Body of pancreas (tissue), 4 donors: Measurements from ENCODE around the gene ARAP1. TPM values are rescaled to one million over a fixed set of nuclear protein-coding genes. Genes with fewer than 3 reads are reported as not detected.

ENCODE experiments used
- ATAC-seq: fragments of 150-250 bp; one replicate; pipeline ENCODE4 v1.9.1; 2016
- DNase-seq, 4 donors: peaks; one replicate each; pipeline ENCODE4 v3.0.0-alpha.2; 2019
- H3K27ac ChIP-seq, 4 donors: fragments of 200-600 bp; sonication (generic); 1 replicate in 3 of 4; 2 replicates in 1 of 4; pipeline versions ENCODE4 v1.5.1 to v1.6.1; 2016 to 2019; ENCODE audit warnings: mild to moderate bottlenecking in 1 of 4, mixed read lengths in 1 of 4, moderate library complexity in 1 of 4
- H3K27me3 ChIP-seq, 2 donors: fragments of 200-600 bp; sonication (generic); one replicate each; pipeline ENCODE4 v1.6.0; 2016; ENCODE audit warnings: mild to moderate bottlenecking in 1 of 2
- H3K36me3 ChIP-seq, 2 donors: fragments of 200-600 bp; sonication (generic); replicated peaks in 1 of 2; 2 replicates each; pipeline ENCODE4 v1.5.1; 2016; ENCODE audit warnings: low read depth in 2 of 2; ENCODE audit not compliant: insufficient read depth in 1 of 2
- H3K4me1 ChIP-seq: fragments of 200-600 bp; sonication (generic); one replicate; pipeline ENCODE4 v1.6.0; 2016
- H3K4me3 ChIP-seq, 2 donors: fragments of 200-600 bp; sonication (generic); 1 replicate in 1 of 2; 2 replicates in 1 of 2; pipeline ENCODE4 v1.5.1; 2016 to 2019
- H3K9me3 ChIP-seq, 3 donors: fragments of 200-600 bp; sonication (generic); 1 replicate in 2 of 3; 2 replicates in 1 of 3; pipeline ENCODE4 v1.5.1; 2016
- POLR2A ChIP-seq, 3 donors: fragments of 450-650 bp; IDR thresholded peaks; one replicate each; pipeline ENCODE4 v1.6.1; 2016; ENCODE audit warnings: antibody characterized with exemption in 3 of 3, mild to moderate bottlenecking in 2 of 3
- WGBS, 2 donors: methylation state at CpG; one replicate each; pipeline ENCODE4 v1.1.5; 2017; 5-methylcytosine and 5-hydroxymethylcytosine counted together
- intact Hi-C: fragments of 100-400 bp; cut with DNase I; formaldehyde crosslinking; loops from one replicate; pipeline ENCODE4 v1.15.1; 2023
- microRNA-seq, 2 donors: library from miRNA; unstranded; fragments of <30 nt; microRNA quantifications; one replicate each; pipeline ENCODE4, GENCODE V29; 2016; ENCODE audit warnings: borderline number of aligned reads in 2 of 2, borderline replicate concordance in 2 of 2
- small RNA-seq: library from RNA; depleted of rRNA; stranded (forward); fragments of <200 nt; gene quantifications from one replicate; pipeline ENCODE3, GENCODE V24; 2016
- total RNA-seq, 2 donors: library from RNA; depleted of rRNA; stranded (reverse); fragments of >200 nt; gene quantifications; one replicate each; pipeline ENCODE4 v1.1.0, GENCODE V29; 2016
- TF ChIP-seq, protein P1 (sequence below), 7 experiments: fragments of 450-650 bp in 4 of 7; fragments of 200-600 bp in 3 of 7; sonication (generic) in 3 of 7; IDR thresholded peaks; one replicate each; pipeline ENCODE4 v1.5.1; 2016 to 2019; ENCODE audit warnings: antibody characterized with exemption in 7 of 7

ARAP1 gene
- total RNA-seq, 2 donors from 2014 or later = 63.3 to 208 TPM

DNA sequence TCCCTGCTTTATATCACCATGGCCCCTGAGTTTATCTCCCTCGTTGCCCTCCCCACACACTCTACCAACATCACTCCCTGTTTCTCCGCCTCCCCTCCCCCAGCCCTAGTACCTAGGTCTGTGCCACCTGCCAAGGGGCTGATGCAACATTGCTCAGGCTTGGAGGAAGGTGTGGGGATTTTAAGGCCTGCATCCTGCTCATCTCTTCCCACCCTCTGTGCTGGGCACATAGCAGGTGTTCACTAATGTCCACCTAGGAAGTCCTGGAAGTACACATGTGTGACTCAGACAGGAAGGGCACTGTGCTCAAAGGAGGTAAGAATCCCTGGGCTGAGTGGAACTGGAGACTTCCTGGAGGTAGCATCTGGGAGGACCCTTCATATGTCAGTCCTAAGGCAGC lies 115.0 kb downstream of the ARAP1 start:
- no peak for TF ChIP-seq POLR2A (IDR thresholded peaks at IDR 0.05)
- TF ChIP-seq, protein P1, sequence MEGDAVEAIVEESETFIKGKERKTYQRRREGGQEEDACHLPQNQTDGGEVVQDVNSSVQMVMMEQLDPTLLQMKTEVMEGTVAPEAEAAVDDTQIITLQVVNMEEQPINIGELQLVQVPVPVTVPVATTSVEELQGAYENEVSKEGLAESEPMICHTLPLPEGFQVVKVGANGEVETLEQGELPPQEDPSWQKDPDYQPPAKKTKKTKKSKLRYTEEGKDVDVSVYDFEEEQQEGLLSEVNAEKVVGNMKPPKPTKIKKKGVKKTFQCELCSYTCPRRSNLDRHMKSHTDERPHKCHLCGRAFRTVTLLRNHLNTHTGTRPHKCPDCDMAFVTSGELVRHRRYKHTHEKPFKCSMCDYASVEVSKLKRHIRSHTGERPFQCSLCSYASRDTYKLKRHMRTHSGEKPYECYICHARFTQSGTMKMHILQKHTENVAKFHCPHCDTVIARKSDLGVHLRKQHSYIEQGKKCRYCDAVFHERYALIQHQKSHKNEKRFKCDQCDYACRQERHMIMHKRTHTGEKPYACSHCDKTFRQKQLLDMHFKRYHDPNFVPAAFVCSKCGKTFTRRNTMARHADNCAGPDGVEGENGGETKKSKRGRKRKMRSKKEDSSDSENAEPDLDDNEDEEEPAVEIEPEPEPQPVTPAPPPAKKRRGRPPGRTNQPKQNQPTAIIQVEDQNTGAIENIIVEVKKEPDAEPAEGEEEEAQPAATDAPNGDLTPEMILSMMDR (IDR thresholded peaks at IDR 0.05) = no peak
- Histone ChIP-seq H3K9me3 (no peaks in the 10 kb centered on the region), H3K36me3 (no peaks in the 10 kb centered on the region), H3K27me3 (peaks cover 0 to 11% of the 10 kb centered on the region in 2 donors), H3K27ac (no peak overlapping the region), H3K4me3 (no peak overlapping the region), H3K4me1 (peaks cover 15% of the 10 kb centered on the region)
- intact Hi-C loops = no loop called here
- ATAC-seq (no peak), DNase-seq (no peak)
- WGBS, 2 donors = 81% methylated on average over 2 of the region's 2 CpGs

DNA sequence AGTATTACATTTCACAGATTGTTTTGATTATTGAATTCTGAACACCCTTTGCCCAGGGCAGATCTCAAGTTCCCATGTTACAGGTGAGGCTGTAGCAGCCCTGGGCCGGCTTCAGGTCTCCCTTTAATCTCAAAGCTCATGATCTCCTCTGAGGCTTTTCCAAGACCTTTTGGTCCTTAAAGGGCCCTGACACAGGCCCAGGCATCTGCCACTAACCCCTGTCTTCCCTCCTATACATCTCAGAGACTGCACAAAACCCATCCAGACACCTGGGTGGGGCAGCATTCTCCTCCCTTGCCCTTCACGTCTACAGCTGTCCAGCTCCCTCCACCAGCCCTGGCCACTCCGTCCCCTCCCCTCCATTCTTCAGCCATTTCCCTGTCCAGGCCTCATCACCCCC lies 115.8 kb downstream of the ARAP1 start:
- WGBS, 2 donors = 75 to 77% methylated on average over 3 of the region's 3 CpGs
- intact Hi-C loops = no loop called here
- Histone ChIP-seq H3K4me3 (no peak overlapping the region), H3K4me1 (peaks cover 14% of the 10 kb centered on the region), H3K9me3 (no peaks in the 10 kb centered on the region), H3K27ac (no peak overlapping the region), H3K36me3 (no peaks in the 10 kb centered on the region), H3K27me3 (peaks cover 0 to 9% of the 10 kb centered on the region in 2 donors)
- no peak for DNase-seq
- ATAC-seq = no peak
- TF ChIP-seq POLR2A (IDR thresholded peaks at IDR 0.05) = no peak
- TF ChIP-seq, protein P1 (IDR thresholded peaks at IDR 0.05) = no peak

DNA sequence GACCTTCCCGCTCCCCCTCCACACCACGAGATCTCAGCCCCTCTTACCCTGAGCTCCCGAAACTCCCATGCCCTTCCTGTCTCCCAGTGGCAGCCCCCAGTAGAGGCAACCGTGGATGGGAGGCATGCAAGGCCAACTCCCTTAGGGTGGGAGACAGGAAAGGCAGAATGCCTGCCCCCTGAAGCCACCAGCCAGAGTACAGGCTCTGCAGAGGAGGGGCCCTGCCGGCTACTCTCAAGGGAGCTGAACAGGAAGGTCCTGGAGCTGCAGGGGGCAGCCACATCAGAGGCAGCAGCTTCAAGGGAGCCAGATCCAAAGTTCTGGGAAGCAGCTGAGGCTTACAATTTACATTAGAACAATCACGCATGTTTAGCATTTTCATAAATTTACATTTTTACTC lies 116.3 kb downstream of the ARAP1 start:
- Histone ChIP-seq H3K9me3 (no peaks in the 10 kb centered on the region), H3K27ac (no peak overlapping the region), H3K36me3 (no peaks in the 10 kb centered on the region), H3K4me1 (peaks cover 11% of the 10 kb centered on the region), H3K27me3 (peaks cover 0 to 5% of the 10 kb centered on the region in 2 donors), H3K4me3 (no peak overlapping the region)
- no peak for ATAC-seq
- 70 to 73% methylated on average over 5 to 6 of the region's 6 CpGs for WGBS, 2 donors
- intact Hi-C loops = no loop called here
- TF ChIP-seq, protein P1 (IDR thresholded peaks at IDR 0.05) = no peak
- TF ChIP-seq POLR2A (IDR thresholded peaks at IDR 0.05) = no peak
- DNase-seq = no peak

DNA sequence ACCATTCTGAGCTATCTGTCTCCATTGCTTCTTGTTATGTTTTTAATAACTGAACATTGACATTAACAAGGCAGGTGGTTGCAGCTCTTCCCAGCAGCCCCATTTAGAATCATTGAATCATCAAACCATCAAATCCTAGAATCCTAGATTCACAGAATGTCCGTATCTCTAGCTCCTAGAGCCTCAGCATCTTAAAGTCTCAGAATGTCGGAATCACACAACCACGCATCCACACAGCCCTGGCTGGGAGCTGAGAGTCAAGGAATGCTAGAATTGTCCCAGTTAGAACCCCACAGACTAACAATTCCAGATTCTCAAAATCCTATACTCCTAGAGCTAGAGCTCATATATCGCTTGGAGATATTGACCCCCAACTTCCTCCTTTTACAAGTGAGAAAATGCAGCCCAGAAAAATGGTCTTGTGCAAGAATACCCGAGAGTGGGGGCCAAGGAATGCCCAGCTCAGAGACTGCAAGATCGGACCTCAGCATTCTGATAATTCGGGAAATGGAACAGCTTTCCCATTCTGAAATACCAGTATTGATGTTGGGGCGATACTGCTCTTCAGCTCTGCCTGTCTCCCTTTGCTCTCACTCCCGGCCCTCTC lies 116.8 kb downstream of the ARAP1 start:
- Histone ChIP-seq H3K4me1 (peaks cover 11% of the 10 kb centered on the region), H3K36me3 (no peaks in the 10 kb centered on the region), H3K9me3 (no peaks in the 10 kb centered on the region), H3K27me3 (no peaks in the 10 kb centered on the region), H3K4me3 (no peak overlapping the region), H3K27ac (no peak overlapping the region)
- TF ChIP-seq POLR2A (IDR thresholded peaks at IDR 0.05) = no peak
- TF ChIP-seq, protein P1 (IDR thresholded peaks at IDR 0.05) = no peak
- intact Hi-C loops = no loop called here
- 72 to 81% methylated on average over 8 to 9 of the region's 9 CpGs for WGBS, 2 donors
- DNase-seq = no peak
- ATAC-seq = no peak

Small RNA genes lying within 50 kb of the gene (microRNA-seq; reads per million reads assigned to microRNA genes)
- gene MIR4692 = 0 reads per million in 2 donors

Small RNA genes lying within 50 kb of the gene (small RNA-seq; reads per million reads assigned to genes)
- not detected for gene MIR4692
- not detected for gene RF00019

Other genes starting within 250 kb of the ARAP1 start
- 10 to 100 TPM in 1 of 2 donors, 1 to 10 TPM in 1; 7.0 to 29.3 TPM for gene PDE2A, start 78.0 kb downstream of the ARAP1 start, total RNA-seq
- gene STARD10, start 41.6 kb upstream of the ARAP1 start, total RNA-seq = 100 to 1,000 TPM; 122 to 209 TPM
- gene ATG16L2, start 62.0 kb upstream of the ARAP1 start, total RNA-seq = 10 to 100 TPM; 27.5 to 28.3 TPM